HCT116 (cell line): ENCODE results near the gene IQCC.

Experiments
- EGR1 ChIP-seq: IDR thresholded peaks from 2 replicates; pipeline ENCODE4 v1.6.1; 2012; ENCODE audit warnings: low read depth
- ELF1 ChIP-seq: IDR thresholded peaks from 2 replicates; pipeline ENCODE4 v1.6.1; 2012; ENCODE audit warnings: low read depth, borderline replicate concordance
- EZH2 ChIP-seq: fragments of 200-600 bp; sonication (generic); IDR thresholded peaks from 2 replicates; pipeline ENCODE4 v1.6.1; 2017; ENCODE audit warnings: antibody characterized with exemption, mixed run types
- EZH2phosphoT487 ChIP-seq: fragments of 200-600 bp; IDR thresholded peaks from 2 replicates; pipeline ENCODE4 v1.6.1; 2018; ENCODE audit warnings: antibody characterized with exemption, borderline replicate concordance
- POLR2A ChIP-seq: IDR thresholded peaks from 2 replicates; pipeline ENCODE4 v1.7.0; 2011; ENCODE audit warnings: borderline replicate concordance; ENCODE audit not compliant: insufficient read depth, insufficient read length; ENCODE audit errors: extremely low read depth
- POLR2AphosphoS5 ChIP-seq: IDR thresholded peaks from 2 replicates; pipeline ENCODE4 v1.6.1; 2011; ENCODE audit warnings: mild to moderate bottlenecking, low read depth, low read length, moderate library complexity
- RAD21 ChIP-seq: IDR thresholded peaks from 2 replicates; pipeline ENCODE4 v1.6.1; 2012; ENCODE audit warnings: low read depth, mild to moderate bottlenecking
- SP1 ChIP-seq: IDR thresholded peaks from 2 replicates; pipeline ENCODE4 v1.6.1; 2012; ENCODE audit warnings: low read depth
- TCF7L2 ChIP-seq: IDR thresholded peaks from 2 replicates; pipeline ENCODE4 v1.7.0; 2011; ENCODE audit warnings: borderline replicate concordance, inconsistent platforms; ENCODE audit not compliant: insufficient read depth, insufficient read length; ENCODE audit errors: extremely low read depth
- YY1 ChIP-seq: IDR thresholded peaks from 2 replicates; pipeline ENCODE4 v1.6.1; 2011; ENCODE audit warnings: low read length, low read depth, moderate library complexity, mild to moderate bottlenecking; ENCODE audit not compliant: insufficient replicate concordance; ENCODE audit errors: extremely low read depth
- ZNF274 ChIP-seq: fragments of 200-500 bp; sonication (Bioruptor generic); IDR thresholded peaks from 2 replicates; pipeline ENCODE4 v1.6.1; 2014; ENCODE audit warnings: mild to moderate bottlenecking, low read depth, low read length, inconsistent platforms
- TF ChIP-seq, protein P1 (sequence below), 3 experiments: fragments of 200-600 bp in 1 of 3; sonication (generic) in 1 of 3; IDR thresholded peaks in 2 of 3; conservative IDR thresholded peaks in 1 of 3; 2 replicates each; pipeline ENCODE4 v1.5.1; 2012 to 2017; ENCODE audit warnings: low read depth in 2 of 3, low read length in 2 of 3, antibody characterized with exemption in 1 of 3, borderline replicate concordance in 1 of 3, control low read depth in 1 of 3, mild to moderate bottlenecking in 1 of 3, mixed read lengths in 1 of 3, mixed run types in 1 of 3, moderate library complexity in 1 of 3; ENCODE audit not compliant: insufficient read depth in 1 of 3
- TF ChIP-seq, protein P2 (sequence below): IDR thresholded peaks from 2 replicates; pipeline ENCODE4 v1.6.1; 2011; ENCODE audit warnings: mild to moderate bottlenecking, low read length, moderate library complexity; ENCODE audit not compliant: insufficient replicate concordance; ENCODE audit errors: extremely low read depth
- TF ChIP-seq, protein P3 (sequence below): IDR thresholded peaks from 2 replicates; pipeline ENCODE4 v1.6.1; 2012; ENCODE audit warnings: low read depth

DNA sequence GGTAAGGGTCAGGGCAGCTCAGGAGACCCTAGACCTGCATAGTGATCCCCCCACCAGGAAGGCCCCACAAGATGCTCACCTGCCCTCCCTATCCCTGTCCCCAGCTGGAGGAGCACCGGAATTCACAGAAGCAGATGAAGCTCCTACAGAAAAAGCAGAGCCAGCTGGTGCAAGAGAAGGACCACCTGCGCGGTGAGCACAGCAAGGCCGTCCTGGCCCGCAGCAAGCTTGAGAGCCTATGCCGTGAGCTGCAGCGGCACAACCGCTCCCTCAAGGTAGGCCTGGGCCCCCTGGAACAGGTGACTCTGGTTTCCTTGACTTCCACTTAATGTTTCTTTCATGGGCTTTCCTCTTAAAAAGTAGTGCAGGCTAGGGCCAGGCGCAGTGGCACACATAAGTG, 17.6 kb upstream of the IQCC start:
- TF ChIP-seq, protein P1, sequence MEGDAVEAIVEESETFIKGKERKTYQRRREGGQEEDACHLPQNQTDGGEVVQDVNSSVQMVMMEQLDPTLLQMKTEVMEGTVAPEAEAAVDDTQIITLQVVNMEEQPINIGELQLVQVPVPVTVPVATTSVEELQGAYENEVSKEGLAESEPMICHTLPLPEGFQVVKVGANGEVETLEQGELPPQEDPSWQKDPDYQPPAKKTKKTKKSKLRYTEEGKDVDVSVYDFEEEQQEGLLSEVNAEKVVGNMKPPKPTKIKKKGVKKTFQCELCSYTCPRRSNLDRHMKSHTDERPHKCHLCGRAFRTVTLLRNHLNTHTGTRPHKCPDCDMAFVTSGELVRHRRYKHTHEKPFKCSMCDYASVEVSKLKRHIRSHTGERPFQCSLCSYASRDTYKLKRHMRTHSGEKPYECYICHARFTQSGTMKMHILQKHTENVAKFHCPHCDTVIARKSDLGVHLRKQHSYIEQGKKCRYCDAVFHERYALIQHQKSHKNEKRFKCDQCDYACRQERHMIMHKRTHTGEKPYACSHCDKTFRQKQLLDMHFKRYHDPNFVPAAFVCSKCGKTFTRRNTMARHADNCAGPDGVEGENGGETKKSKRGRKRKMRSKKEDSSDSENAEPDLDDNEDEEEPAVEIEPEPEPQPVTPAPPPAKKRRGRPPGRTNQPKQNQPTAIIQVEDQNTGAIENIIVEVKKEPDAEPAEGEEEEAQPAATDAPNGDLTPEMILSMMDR (IDR thresholded peaks at IDR 0.05 in 2 of 3, conservative IDR thresholded peaks at IDR 0.05 in 1 of 3; ENCODE audit: borderline replicate concordance in 1 of 3, insufficient read depth in 1 of 3, low read depth in 2 of 3, low read length in 2 of 3) = no peak
- no peak for TF ChIP-seq ZNF274
- TF ChIP-seq EZH2 = no peak
- TF ChIP-seq YY1 = no peak
- no peak for TF ChIP-seq POLR2A
- no peak for TF ChIP-seq EZH2phosphoT487
- TF ChIP-seq ELF1 = no peak
- TF ChIP-seq, protein P2, sequence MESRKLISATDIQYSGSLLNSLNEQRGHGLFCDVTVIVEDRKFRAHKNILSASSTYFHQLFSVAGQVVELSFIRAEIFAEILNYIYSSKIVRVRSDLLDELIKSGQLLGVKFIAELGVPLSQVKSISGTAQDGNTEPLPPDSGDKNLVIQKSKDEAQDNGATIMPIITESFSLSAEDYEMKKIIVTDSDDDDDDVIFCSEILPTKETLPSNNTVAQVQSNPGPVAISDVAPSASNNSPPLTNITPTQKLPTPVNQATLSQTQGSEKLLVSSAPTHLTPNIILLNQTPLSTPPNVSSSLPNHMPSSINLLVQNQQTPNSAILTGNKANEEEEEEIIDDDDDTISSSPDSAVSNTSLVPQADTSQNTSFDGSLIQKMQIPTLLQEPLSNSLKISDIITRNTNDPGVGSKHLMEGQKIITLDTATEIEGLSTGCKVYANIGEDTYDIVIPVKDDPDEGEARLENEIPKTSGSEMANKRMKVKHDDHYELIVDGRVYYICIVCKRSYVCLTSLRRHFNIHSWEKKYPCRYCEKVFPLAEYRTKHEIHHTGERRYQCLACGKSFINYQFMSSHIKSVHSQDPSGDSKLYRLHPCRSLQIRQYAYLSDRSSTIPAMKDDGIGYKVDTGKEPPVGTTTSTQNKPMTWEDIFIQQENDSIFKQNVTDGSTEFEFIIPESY = no peak
- TF ChIP-seq, protein P3, sequence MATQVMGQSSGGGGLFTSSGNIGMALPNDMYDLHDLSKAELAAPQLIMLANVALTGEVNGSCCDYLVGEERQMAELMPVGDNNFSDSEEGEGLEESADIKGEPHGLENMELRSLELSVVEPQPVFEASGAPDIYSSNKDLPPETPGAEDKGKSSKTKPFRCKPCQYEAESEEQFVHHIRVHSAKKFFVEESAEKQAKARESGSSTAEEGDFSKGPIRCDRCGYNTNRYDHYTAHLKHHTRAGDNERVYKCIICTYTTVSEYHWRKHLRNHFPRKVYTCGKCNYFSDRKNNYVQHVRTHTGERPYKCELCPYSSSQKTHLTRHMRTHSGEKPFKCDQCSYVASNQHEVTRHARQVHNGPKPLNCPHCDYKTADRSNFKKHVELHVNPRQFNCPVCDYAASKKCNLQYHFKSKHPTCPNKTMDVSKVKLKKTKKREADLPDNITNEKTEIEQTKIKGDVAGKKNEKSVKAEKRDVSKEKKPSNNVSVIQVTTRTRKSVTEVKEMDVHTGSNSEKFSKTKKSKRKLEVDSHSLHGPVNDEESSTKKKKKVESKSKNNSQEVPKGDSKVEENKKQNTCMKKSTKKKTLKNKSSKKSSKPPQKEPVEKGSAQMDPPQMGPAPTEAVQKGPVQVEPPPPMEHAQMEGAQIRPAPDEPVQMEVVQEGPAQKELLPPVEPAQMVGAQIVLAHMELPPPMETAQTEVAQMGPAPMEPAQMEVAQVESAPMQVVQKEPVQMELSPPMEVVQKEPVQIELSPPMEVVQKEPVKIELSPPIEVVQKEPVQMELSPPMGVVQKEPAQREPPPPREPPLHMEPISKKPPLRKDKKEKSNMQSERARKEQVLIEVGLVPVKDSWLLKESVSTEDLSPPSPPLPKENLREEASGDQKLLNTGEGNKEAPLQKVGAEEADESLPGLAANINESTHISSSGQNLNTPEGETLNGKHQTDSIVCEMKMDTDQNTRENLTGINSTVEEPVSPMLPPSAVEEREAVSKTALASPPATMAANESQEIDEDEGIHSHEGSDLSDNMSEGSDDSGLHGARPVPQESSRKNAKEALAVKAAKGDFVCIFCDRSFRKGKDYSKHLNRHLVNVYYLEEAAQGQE = no peak
- no peak for TF ChIP-seq SP1
- no peak for TF ChIP-seq POLR2AphosphoS5
- TF ChIP-seq EGR1 = no peak
- no peak for TF ChIP-seq TCF7L2
- no peak for TF ChIP-seq RAD21
